ENCODE data around the gene NELFCD. TPM values are rescaled to one million over a fixed set of nuclear protein-coding genes. Genes with fewer than 3 reads are reported as not detected.

The NELFCD gene
- total RNA-seq, 4 donors from 2014 or later = 43.7 to 68.1 (median 55.1) TPM

DNA sequence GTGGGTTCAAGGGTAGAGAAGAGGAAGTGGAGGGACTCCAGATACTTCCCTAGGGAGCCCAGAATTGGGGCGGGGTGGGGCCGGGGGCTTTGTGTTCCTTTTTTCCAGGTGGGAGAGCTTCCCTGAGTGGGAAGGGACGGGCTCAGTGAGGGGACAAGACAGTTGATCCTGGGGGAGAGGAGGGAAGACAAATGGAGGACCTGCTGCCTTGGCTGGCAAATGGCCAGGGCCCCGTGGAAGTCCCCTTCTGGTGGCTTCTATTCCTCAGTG is 23.4 kb downstream of the NELFCD start:
- Histone ChIP-seq H3K36me3 (peaks cover 0 to 7% (median 0%) of the 10 kb centered on the region in 4 donors), H3K9me3 (no peaks in the 10 kb centered on the region), H3K4me1 (peaks cover 28 to 44% (median 33%) of the 10 kb centered on the region in 4 donors), H3K27me3 (no peaks in the 10 kb centered on the region), H3K27ac (peak overlapping the region; percentile 88 to 95 (median 91)), H3K4me3 (peak overlapping the region in 2 of 4 donors; percentile 2 to 75)
- DNase-seq = peak; percentile 80
- WGBS, 2 donors (ENCODE audit: low coverage in 1 of 2) = 65% methylated on average over 4 of the region's 4 CpGs; no CpG with 5 or more reads in 1 of the 2 donors
- TF ChIP-seq, protein P1, sequence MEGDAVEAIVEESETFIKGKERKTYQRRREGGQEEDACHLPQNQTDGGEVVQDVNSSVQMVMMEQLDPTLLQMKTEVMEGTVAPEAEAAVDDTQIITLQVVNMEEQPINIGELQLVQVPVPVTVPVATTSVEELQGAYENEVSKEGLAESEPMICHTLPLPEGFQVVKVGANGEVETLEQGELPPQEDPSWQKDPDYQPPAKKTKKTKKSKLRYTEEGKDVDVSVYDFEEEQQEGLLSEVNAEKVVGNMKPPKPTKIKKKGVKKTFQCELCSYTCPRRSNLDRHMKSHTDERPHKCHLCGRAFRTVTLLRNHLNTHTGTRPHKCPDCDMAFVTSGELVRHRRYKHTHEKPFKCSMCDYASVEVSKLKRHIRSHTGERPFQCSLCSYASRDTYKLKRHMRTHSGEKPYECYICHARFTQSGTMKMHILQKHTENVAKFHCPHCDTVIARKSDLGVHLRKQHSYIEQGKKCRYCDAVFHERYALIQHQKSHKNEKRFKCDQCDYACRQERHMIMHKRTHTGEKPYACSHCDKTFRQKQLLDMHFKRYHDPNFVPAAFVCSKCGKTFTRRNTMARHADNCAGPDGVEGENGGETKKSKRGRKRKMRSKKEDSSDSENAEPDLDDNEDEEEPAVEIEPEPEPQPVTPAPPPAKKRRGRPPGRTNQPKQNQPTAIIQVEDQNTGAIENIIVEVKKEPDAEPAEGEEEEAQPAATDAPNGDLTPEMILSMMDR (IDR thresholded peaks at IDR 0.05) = no peak
- in situ Hi-C loops (cut with MboI; ENCODE audit: low pct_ligation_motif_present in 1 of 4, low pct_unique_long_range_greater_than_20kb in 1 of 4, low sequenced_read_pairs in 3 of 4) = no loop called here
- intact Hi-C loops (cut with DNase I; ENCODE audit: low total_unique reads) = no loop called here

DNA sequence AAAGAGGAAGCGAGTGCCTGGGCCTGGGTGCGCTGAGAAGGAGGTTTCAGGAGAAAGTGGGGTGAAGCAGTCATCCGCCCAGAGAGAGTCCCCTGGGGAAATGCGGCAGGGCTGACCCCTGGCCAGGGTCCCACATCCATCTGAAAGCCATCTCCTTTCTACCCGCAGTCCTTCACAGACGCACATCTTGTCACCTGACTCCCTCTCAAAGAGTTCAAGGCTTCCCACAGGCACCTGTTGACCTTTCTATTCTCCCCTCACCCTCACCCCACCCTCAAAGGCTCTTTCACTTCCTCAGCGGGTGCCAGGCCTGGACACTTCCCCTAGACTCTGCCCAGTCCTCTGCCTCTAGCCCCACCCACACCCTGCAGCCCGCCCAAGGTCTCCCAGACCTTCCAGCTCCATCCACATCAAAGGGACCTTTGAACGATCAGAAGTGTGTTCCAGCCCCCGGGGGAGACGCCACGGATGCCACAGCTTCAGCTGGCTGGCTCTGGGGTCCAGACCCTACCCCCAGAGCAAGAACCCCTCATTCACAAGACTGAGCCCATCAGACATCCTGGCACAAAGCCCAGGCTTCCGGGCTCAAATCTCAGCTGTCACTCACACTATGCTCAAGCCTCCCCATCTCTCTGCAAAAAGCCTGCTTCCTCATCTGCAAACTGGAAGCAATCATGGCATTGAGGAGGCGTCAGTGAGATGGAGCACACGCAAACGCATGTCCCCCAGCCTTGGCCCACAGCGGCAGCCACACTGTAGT is 23.9 kb downstream of the NELFCD start:
- in situ Hi-C loops (cut with MboI; ENCODE audit: low pct_ligation_motif_present in 1 of 4, low pct_unique_long_range_greater_than_20kb in 1 of 4, low sequenced_read_pairs in 3 of 4) = no loop called here

DNA sequence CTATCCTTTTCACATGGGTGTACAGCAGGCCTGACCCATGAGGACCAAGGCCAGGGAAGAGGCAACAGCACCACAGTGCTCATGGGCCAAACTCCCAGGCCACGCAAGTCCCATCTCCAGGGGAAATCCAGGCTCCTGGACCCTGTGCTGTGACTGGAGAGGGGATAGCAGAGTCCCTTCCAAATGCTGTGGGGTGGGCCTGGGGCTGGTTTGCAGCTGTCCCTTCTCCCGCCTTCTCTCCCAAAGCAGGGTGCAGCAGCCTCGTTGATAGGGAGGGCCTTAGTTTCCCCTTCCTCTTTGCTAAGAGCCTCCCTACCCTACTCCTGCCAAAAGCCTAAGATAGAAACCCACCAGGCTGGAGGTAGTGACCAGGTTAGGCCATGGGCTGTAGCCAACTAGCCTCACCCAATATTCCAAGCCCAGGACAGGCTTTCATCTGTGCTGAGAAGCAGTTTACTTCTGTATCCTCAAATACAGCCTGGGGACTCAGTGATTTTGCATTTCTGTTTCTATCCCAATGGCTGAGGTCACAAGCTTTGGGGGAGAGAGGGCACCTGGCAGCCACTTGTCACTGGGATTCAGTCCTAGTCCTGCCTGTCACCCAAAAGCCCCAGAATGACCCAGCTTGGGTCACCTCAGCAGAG is 24.6 kb downstream of the NELFCD start:
- intact Hi-C loops (cut with DNase I; ENCODE audit: low total_unique reads) = no loop called here

More for the DNA sequence above, 23.9 kb downstream of the NELFCD start:
- WGBS, 2 donors (ENCODE audit: low coverage in 1 of 2) = 32 to 44% methylated on average over 3 to 17 of the region's 17 CpGs
- DNase-seq = peak; percentile 86
- Histone ChIP-seq H3K9me3 (no peaks in the 10 kb centered on the region), H3K27me3 (no peaks in the 10 kb centered on the region), H3K27ac (peak overlapping the region; percentile 88 to 95 (median 91)), H3K36me3 (peaks cover 0 to 7% (median 0%) of the 10 kb centered on the region in 4 donors), H3K4me3 (peak overlapping the region in 2 of 4 donors; percentile 75 to 84), H3K4me1 (peaks cover 28 to 44% (median 33%) of the 10 kb centered on the region in 4 donors)
- intact Hi-C loops (cut with DNase I; ENCODE audit: low total_unique reads) = no loop called here
- no peak for TF ChIP-seq POLR2A (IDR thresholded peaks at IDR 0.05)
- peak in 1 of 3 donors; percentile 30 for TF ChIP-seq POLR2AphosphoS5 (IDR thresholded peaks at IDR 0.05)

DNA sequence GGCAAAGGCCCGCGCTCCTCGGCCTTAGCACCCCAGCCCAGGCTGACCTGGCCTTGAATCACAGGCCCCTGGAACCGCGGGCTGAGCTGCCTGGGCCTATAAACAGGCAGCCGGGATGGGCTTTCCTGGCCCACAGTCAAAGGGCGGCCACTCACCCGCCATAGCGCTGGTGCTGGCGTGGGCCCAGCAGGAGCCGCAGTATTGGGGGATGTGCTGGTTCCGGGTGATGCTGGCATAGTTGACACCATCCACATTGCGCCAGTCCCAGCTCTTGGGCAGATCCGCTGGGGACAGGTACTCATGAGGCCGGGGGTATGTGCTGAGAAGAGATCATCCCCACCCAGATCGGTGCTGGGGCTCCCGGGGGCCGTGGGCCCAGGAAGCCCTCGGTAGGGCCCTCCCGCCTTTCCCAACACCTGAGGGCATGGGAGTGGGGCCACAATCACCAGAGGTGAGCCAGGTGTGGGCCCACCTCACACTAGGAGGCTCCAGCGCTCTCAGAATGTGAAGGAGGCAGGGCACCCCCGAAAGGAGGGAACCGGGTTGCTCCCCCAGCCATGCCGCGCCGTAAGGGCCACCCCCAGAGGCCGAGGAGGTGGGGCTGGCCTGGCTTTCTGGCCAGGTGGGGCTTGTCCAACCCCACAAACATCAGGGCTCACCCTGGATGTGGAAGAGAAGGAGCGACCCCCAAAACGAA is 25.3 kb downstream of the NELFCD start:
- DNase-seq = peak; percentile 56
- WGBS, 2 donors (ENCODE audit: low coverage in 1 of 2) = 14% methylated on average over 27 of the region's 29 CpGs; no CpG with 5 or more reads in 1 of the 2 donors
- in situ Hi-C loops (cut with MboI; ENCODE audit: low pct_ligation_motif_present in 1 of 4, low pct_unique_long_range_greater_than_20kb in 1 of 4, low sequenced_read_pairs in 3 of 4) = no loop called here

More for the DNA sequence above, 24.6 kb downstream of the NELFCD start:
- peak overlapping the region; percentile 88 to 95 (median 91) for H3K27ac ChIP-seq
- no peaks in the 10 kb centered on the region for H3K27me3 ChIP-seq
- peak overlapping the region; percentile 63 to 89 (median 80) for H3K4me3 ChIP-seq
- peaks cover 28 to 50% (median 33%) of the 10 kb centered on the region in 4 donors for H3K4me1 ChIP-seq
- in situ Hi-C loops (cut with MboI; ENCODE audit: low pct_ligation_motif_present in 1 of 4, low pct_unique_long_range_greater_than_20kb in 1 of 4, low sequenced_read_pairs in 3 of 4) = no loop called here
- H3K9me3 ChIP-seq = no peaks in the 10 kb centered on the region
- no peak for TF ChIP-seq POLR2AphosphoS5 (IDR thresholded peaks at IDR 0.05)
- TF ChIP-seq, protein P1 (IDR thresholded peaks at IDR 0.05) = no peak
- TF ChIP-seq EP300 (IDR thresholded peaks at IDR 0.05; ENCODE audit: low read depth) = no peak
- no peak for TF ChIP-seq POLR2A (IDR thresholded peaks at IDR 0.05)
- no peak for DNase-seq
- WGBS, 2 donors (ENCODE audit: low coverage in 1 of 2) = 66% methylated on average over 3 of the region's 3 CpGs; no CpG with 5 or more reads in 1 of the 2 donors
- H3K36me3 ChIP-seq = peaks cover 0 to 7% (median 0%) of the 10 kb centered on the region in 4 donors

More for the DNA sequence above, 25.3 kb downstream of the NELFCD start:
- no peaks in the 10 kb centered on the region for H3K27me3 ChIP-seq
- H3K9me3 ChIP-seq = no peaks in the 10 kb centered on the region
- peak overlapping the region; percentile 63 to 89 (median 80) for H3K4me3 ChIP-seq
- TF ChIP-seq EP300 (IDR thresholded peaks at IDR 0.05; ENCODE audit: low read depth) (no peak), POLR2A (IDR thresholded peaks at IDR 0.05) (peak; percentile 11), POLR2AphosphoS5 (IDR thresholded peaks at IDR 0.05) (peak in 1 of 3 donors; percentile 28)
- TF ChIP-seq, protein P1 (IDR thresholded peaks at IDR 0.05) = no peak
- intact Hi-C loops (cut with DNase I; ENCODE audit: low total_unique reads) = no loop called here
- peaks cover 28 to 50% (median 33%) of the 10 kb centered on the region in 4 donors for H3K4me1 ChIP-seq
- H3K36me3 ChIP-seq = peaks cover 0 to 5% (median 0%) of the 10 kb centered on the region in 4 donors
- H3K27ac ChIP-seq = peak overlapping the region; percentile 88 to 95 (median 91)

Measured in transverse colon (tissue), 4 donors.